Measurements from ENCODE around the gene IFFO2.
A peak's percentile ranks its signal among the peaks of the same experiment; 100 is the strongest.

DNA sequence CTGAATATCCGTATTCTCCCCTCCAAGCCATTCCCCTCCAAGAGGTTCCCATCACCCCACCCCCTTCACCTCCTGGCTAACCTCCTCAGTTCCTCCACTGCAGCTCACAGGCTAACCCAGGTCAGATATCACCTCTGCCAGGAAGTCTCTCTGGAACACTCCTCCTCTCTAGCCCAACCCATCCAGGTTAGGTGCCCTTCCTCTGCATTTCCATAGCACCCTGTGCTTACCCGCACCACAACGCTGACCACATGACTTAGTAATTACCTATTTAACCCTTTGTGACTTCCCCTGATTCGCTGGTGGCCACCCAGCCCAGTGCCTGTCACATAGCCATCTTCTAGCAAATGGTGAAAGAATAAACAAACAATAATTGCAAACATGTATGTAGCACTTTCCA, 49.5 kb upstream of the IFFO2 start:
- TF ChIP-seq POLR2A (IDR thresholded peaks at IDR 0.05; ENCODE audit: control extremely low read depth in 1 of 2, low read depth in 2 of 2, low read length in 2 of 2) (no peak), EP300 (IDR thresholded peaks at IDR 0.05; ENCODE audit: borderline replicate concordance in 1 of 2, low read depth in 2 of 2, low read length in 2 of 2) (no peak), MAFK (IDR thresholded peaks at IDR 0.05; ENCODE audit: low read depth, low read length) (no peak), TEAD4 (IDR thresholded peaks at IDR 0.05; ENCODE audit: low read depth, low read length) (no peak), POLR2AphosphoS5 (IDR thresholded peaks at IDR 0.05; ENCODE audit: low read depth, low read length) (no peak), KDM1A (IDR thresholded peaks at IDR 0.05; ENCODE audit: borderline replicate concordance, low read length) (no peak)
- TF ChIP-seq, protein P1, sequence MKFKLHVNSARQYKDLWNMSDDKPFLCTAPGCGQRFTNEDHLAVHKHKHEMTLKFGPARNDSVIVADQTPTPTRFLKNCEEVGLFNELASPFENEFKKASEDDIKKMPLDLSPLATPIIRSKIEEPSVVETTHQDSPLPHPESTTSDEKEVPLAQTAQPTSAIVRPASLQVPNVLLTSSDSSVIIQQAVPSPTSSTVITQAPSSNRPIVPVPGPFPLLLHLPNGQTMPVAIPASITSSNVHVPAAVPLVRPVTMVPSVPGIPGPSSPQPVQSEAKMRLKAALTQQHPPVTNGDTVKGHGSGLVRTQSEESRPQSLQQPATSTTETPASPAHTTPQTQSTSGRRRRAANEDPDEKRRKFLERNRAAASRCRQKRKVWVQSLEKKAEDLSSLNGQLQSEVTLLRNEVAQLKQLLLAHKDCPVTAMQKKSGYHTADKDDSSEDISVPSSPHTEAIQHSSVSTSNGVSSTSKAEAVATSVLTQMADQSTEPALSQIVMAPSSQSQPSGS (IDR thresholded peaks at IDR 0.05; ENCODE audit: low read length), result no peak
- TF ChIP-seq, protein P2, sequence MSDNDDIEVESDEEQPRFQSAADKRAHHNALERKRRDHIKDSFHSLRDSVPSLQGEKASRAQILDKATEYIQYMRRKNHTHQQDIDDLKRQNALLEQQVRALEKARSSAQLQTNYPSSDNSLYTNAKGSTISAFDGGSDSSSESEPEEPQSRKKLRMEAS (IDR thresholded peaks at IDR 0.05), result peak; percentile 38; the same call in 1 of the 2 replicates
- TF ChIP-seq, protein P3, sequence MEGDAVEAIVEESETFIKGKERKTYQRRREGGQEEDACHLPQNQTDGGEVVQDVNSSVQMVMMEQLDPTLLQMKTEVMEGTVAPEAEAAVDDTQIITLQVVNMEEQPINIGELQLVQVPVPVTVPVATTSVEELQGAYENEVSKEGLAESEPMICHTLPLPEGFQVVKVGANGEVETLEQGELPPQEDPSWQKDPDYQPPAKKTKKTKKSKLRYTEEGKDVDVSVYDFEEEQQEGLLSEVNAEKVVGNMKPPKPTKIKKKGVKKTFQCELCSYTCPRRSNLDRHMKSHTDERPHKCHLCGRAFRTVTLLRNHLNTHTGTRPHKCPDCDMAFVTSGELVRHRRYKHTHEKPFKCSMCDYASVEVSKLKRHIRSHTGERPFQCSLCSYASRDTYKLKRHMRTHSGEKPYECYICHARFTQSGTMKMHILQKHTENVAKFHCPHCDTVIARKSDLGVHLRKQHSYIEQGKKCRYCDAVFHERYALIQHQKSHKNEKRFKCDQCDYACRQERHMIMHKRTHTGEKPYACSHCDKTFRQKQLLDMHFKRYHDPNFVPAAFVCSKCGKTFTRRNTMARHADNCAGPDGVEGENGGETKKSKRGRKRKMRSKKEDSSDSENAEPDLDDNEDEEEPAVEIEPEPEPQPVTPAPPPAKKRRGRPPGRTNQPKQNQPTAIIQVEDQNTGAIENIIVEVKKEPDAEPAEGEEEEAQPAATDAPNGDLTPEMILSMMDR (IDR thresholded peaks at IDR 0.05; ENCODE audit: control extremely low read depth in 1 of 3, insufficient read depth in 1 of 3, low read depth in 1 of 3, low read length in 3 of 3), result no peak
